Measurements from ENCODE around the gene CYP26B1.

CYP26B1 gene

GRCh38 chr2:72134997-72135800 is 12.5 kb downstream of the CYP26B1 start:
- Histone ChIP-seq H3K36me3 (replicated peaks; ENCODE audit: insufficient read depth, low read length) (no peaks in the 10 kb centered on the region), H3K4me2 (ENCODE audit: low read depth, low read length) (no peak overlapping the region), H4K20me1 (ENCODE audit: insufficient read depth, low read length) (no peaks in the 10 kb centered on the region), H3K9ac (ENCODE audit: low read length) (no peak overlapping the region), H3K9me3 (replicated peaks; ENCODE audit: insufficient read depth, low read length) (no peaks in the 10 kb centered on the region), H3K79me2 (ENCODE audit: low read length) (no peaks in the 10 kb centered on the region), H3F3A (ENCODE audit: insufficient read depth, low read length) (no peaks in the 10 kb centered on the region), H2AFZ (ENCODE audit: low read length) (no peak overlapping the region), H3K9me2 (replicated peaks; ENCODE audit: insufficient read depth, low read length) (no peaks in the 10 kb centered on the region), H3K4me1 (ENCODE audit: low read length) (no peaks in the 10 kb centered on the region), H3K27me3 (replicated peaks; ENCODE audit: insufficient read depth, low read length) (no peaks in the 10 kb centered on the region), H3K27ac (ENCODE audit: low read length) (no peak overlapping the region), H3K4me3 (ENCODE audit: low read length) (no peak overlapping the region)
- TF ChIP-seq EZH2phosphoT487 (IDR thresholded peaks at IDR 0.05; ENCODE audit: low read length) = no peak
- TF ChIP-seq, protein P1, sequence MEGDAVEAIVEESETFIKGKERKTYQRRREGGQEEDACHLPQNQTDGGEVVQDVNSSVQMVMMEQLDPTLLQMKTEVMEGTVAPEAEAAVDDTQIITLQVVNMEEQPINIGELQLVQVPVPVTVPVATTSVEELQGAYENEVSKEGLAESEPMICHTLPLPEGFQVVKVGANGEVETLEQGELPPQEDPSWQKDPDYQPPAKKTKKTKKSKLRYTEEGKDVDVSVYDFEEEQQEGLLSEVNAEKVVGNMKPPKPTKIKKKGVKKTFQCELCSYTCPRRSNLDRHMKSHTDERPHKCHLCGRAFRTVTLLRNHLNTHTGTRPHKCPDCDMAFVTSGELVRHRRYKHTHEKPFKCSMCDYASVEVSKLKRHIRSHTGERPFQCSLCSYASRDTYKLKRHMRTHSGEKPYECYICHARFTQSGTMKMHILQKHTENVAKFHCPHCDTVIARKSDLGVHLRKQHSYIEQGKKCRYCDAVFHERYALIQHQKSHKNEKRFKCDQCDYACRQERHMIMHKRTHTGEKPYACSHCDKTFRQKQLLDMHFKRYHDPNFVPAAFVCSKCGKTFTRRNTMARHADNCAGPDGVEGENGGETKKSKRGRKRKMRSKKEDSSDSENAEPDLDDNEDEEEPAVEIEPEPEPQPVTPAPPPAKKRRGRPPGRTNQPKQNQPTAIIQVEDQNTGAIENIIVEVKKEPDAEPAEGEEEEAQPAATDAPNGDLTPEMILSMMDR (IDR thresholded peaks at IDR 0.05; ENCODE audit: low read length) = no peak
- no peak for TF ChIP-seq EZH2 (optimal IDR thresholded peaks at IDR 0.05; ENCODE audit: low read depth, low read length)
- DNase-seq = no peak

DNA sequence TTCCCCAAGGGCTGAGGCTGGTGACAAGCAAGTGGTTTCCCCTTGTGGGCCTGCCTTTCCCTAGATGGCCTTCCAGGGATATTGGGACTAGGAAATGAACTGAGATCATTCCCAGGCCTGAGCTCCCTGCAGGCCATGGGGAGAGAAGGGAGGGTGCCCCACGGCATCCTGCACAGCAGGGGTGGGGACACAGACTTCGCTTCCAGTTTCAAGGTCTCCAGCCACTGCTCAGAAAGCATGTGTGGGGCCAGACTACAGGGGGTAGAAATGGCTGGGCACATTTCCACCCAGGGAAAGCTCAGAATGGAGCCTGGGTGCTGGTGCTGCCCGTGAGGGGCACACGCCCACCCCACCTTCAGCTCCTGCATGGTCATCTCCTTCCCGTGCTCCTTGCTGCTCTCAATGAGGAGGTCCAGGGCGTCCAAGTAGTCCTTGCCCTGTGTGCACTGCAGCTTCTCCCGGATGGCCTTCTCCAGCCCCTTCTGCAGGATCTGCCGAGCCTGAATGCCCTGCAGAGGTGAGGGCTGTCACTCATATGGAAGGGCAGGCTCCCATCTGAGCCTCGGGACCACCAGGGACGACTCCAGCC is 13.2 kb downstream of the CYP26B1 start:
- DNase-seq = no peak
- no peaks in the 10 kb centered on the region for H4K20me1 ChIP-seq (ENCODE audit: insufficient read depth, low read length)
- no peaks in the 10 kb centered on the region for H3K4me1 ChIP-seq (ENCODE audit: low read length)
- H3K4me3 ChIP-seq (ENCODE audit: low read length) = no peak overlapping the region
- no peaks in the 10 kb centered on the region for H3K27me3 ChIP-seq (replicated peaks; ENCODE audit: insufficient read depth, low read length)
- no peaks in the 10 kb centered on the region for H3K79me2 ChIP-seq (ENCODE audit: low read length)
- no peak overlapping the region for H3K9ac ChIP-seq (ENCODE audit: low read length)
- H3K27ac ChIP-seq (ENCODE audit: low read length) = no peak overlapping the region
- H3K9me2 ChIP-seq (replicated peaks; ENCODE audit: insufficient read depth, low read length) = no peaks in the 10 kb centered on the region
- no peaks in the 10 kb centered on the region for H3K36me3 ChIP-seq (replicated peaks; ENCODE audit: insufficient read depth, low read length)
- no peak overlapping the region for H2AFZ ChIP-seq (ENCODE audit: low read length)
- H3F3A ChIP-seq (ENCODE audit: insufficient read depth, low read length) = no peaks in the 10 kb centered on the region
- H3K9me3 ChIP-seq (replicated peaks; ENCODE audit: insufficient read depth, low read length) = no peaks in the 10 kb centered on the region
- H3K4me2 ChIP-seq (ENCODE audit: low read depth, low read length) = no peak overlapping the region
- TF ChIP-seq, protein P1 (IDR thresholded peaks at IDR 0.05; ENCODE audit: low read length) = no peak
- TF ChIP-seq EZH2phosphoT487 (IDR thresholded peaks at IDR 0.05; ENCODE audit: low read length) (no peak), EZH2 (optimal IDR thresholded peaks at IDR 0.05; ENCODE audit: low read depth, low read length) (no peak)

GRCh38 chr2:72133721-72134407 is 13.8 kb downstream of the CYP26B1 start:
- H3K27me3 ChIP-seq (replicated peaks; ENCODE audit: insufficient read depth, low read length) = no peaks in the 10 kb centered on the region
- H4K20me1 ChIP-seq (ENCODE audit: insufficient read depth, low read length) = no peaks in the 10 kb centered on the region
- no peak overlapping the region for H3K4me2 ChIP-seq (ENCODE audit: low read depth, low read length)
- H3K36me3 ChIP-seq (replicated peaks; ENCODE audit: insufficient read depth, low read length) = no peaks in the 10 kb centered on the region
- H3K79me2 ChIP-seq (ENCODE audit: low read length) = no peaks in the 10 kb centered on the region
- no peak overlapping the region for H3K27ac ChIP-seq (ENCODE audit: low read length)
- H3F3A ChIP-seq (ENCODE audit: insufficient read depth, low read length) = no peaks in the 10 kb centered on the region
- H3K9me2 ChIP-seq (replicated peaks; ENCODE audit: insufficient read depth, low read length) = no peaks in the 10 kb centered on the region
- H3K4me1 ChIP-seq (ENCODE audit: low read length) = no peaks in the 10 kb centered on the region
- no peak overlapping the region for H3K9ac ChIP-seq (ENCODE audit: low read length)
- H3K4me3 ChIP-seq (ENCODE audit: low read length) = no peak overlapping the region
- H3K9me3 ChIP-seq (replicated peaks; ENCODE audit: insufficient read depth, low read length) = no peaks in the 10 kb centered on the region
- no peak for TF ChIP-seq EZH2phosphoT487 (IDR thresholded peaks at IDR 0.05; ENCODE audit: low read length)
- TF ChIP-seq, protein P1 (IDR thresholded peaks at IDR 0.05; ENCODE audit: low read length) = no peak
- TF ChIP-seq EZH2 (optimal IDR thresholded peaks at IDR 0.05; ENCODE audit: low read depth, low read length) = no peak
- H2AFZ ChIP-seq (ENCODE audit: low read length) = no peak overlapping the region
- no peak for DNase-seq

Measured in MM.1S (cell line).